AML-193 (cell line): ENCODE measurements around the gene PRKN.

ENCODE experiments used
- DNase-seq, 2 experiments: peaks; one replicate each; lab custom pipeline; 2025; lab: John Stamatoyannopoulos, UW

PRKN gene

DNA sequence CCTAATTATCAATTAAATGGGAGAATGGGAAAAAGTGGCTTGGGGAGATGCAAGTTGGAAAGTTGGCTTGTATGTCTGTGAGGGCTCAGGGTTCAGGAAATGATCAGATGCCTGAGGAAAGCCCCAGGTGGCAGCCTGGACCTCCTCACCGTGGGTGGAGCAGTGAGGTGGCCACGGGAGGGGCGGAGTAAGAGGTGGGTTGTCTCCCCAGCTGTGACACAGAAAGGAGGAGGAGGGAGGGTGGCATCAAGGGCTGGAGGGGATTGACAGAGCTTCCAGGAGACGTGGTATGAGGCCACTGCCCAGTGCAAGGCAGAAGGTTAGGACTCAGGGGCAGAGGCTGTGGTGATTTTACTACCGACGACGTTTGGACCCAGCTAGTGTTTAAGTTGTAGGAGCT, 672.2 kb downstream of the PRKN start:
- no peak for DNase-seq

DNA sequence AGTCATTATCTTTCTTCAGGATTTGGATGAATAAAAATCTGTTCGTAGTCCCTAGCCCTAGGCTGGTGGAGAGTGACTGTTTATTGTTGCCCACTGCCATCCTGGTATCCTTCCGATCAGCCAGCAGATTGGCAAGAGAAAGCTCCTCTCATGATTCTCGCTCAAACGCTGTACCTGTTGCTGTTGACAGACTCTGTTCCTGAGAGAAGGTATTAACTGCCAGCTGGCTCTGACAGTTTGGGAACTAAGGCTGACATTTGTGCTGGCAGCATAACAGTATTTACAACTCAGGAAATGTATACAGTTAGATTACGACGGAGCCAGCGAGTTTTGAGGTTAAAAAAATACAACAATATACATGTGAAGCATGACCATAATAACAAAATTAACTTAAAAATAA, 674.5 kb downstream of the PRKN start:
- no peak for DNase-seq

DNA sequence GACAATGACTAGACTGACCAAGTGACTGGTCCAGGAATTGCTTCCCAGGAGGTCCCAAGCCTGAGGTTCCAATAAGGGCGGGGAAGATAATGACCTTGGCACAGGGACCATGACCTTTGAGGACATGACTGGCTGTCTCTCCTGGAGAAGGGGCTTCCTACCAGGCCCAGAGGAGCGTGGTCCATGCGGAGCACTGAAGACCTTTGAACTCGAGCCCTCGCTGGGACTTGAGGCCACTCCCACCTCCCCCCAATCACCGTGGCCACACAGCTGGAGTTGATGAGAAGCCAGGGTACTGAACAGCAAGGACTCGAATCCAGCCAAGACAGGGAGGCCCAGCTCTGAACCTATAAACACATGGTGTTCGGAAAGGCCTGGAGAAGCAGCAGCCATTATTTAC, 677.0 kb downstream of the PRKN start:
- no peak for DNase-seq

DNA sequence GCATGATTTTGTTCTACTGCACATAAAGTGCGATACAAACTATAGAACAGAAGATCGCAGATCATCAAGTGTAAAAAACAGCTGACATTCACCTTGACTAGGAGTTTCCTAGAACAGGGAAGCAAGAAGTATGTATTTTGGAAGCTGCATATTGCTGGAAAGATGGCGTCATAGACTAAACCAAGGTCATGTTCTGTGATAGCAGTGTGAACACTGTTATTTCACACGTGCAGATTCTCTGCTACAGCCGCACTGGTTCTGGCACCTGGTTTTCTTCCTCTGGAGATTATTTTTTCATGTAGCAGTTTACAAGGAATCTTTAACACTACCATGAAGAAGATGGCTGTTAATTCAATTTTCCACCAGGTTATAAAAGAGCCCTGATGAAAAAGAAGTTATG, 681.2 kb downstream of the PRKN start:
- DNase-seq = no peak

DNA sequence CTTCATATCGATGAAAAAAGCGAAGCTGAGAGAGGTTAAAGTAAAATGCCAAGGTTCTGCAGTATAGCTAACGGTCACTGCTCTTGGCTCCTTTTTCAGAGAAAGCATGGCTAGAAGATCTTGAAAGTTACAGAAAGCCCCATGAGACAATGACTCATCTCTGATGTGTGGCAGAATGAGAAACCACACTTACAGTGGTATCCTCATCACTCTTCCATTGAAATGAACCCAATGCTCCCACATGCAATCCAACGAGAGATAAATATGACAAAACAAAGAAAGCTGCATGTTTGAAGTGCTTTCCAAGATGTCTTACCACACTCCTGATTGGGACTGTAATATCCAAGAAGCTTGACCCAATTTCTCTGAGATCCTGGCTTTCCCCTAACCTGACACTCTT, 694.9 kb downstream of the PRKN start:
- DNase-seq = no peak

DNA sequence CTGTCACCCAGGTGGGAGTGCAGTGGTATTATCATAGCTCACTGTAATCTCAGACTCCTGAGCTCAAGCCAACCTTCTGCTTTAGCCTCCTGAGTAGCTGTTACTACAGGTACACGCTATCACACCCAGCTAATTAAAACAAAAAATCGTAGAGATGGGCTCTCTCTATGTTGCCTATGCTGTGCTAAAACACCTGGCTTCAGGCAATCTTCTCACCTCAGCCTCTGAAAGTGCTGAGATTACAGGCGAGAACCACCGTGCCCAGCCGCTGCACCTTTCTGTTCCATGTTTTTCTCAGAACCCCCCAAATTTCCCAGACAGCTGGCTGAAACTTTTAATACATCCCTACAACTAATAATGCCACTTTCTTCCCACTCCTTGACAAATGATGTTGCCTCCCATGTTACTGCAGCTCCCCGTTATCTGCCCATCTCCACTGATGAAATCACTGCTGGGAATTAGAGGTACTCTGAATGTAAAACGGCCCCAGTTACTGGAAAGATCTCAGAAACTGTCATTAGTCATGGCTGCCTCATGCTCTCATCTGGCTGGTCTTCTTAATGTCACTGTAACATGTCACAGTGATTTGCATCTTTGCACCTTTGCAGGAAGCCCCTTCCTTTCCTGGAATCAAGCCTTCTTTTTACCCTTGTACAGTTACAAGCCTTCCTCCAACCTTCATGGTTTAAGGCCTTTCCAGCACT, 697.5 kb downstream of the PRKN start:
- DNase-seq = no peak

DNA sequence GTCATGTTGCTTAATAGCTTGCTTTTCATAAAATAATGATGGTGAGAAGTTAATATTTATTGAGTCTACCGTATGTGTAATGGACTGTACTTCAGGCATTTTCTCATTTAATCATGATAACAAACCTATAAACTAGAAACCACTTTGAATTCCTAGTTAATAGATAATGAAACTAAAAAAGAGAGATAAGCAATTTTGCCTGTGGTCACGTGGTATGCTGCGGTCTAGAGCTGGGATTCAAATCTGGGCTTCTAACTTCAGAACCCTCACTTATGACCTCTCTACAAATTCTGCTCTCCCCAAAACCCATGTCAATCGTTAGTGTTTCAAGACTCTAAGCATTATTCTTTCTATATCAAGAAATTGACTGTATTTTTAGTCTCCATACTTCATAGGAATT, 700.7 kb downstream of the PRKN start:
- DNase-seq = no peak

DNA sequence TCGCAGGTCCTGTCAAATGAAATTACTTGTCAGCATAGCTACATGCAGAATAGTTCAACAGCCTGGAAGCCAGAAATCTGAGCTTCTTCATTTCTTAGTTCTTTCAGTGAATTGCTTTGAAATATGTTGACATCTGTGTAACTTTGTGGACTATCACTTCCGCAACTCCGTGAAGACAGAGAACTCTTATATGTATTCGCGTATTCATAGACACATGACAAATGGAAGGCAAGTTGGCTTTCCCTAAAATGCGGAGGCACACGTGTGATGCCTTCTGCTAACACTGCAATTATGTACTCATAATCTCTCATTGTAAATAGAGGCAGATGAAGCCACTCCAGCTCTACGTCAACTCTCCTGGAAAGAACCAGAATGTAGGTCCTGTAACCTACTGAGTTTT, 701.5 kb downstream of the PRKN start:
- DNase-seq = no peak

DNA sequence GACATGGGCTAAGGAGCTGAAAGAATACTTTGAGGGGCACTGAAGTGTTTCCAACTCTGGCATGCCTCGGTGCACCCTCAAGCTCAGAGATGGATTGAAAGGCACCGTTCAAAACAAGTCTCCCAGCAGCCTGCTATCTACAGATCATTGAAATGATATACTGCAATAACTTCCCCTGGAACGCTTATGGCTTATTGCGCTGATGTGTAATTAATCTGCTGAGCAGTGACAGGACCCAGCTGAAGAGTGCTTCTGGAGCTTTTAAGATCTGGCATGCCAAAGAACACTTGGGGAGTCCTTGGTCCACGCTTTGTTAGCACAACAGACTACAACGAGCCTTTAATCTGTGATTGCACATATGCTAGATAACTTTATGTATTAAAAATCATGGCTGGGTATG, 708.2 kb downstream of the PRKN start:
- no peak for DNase-seq

DNA sequence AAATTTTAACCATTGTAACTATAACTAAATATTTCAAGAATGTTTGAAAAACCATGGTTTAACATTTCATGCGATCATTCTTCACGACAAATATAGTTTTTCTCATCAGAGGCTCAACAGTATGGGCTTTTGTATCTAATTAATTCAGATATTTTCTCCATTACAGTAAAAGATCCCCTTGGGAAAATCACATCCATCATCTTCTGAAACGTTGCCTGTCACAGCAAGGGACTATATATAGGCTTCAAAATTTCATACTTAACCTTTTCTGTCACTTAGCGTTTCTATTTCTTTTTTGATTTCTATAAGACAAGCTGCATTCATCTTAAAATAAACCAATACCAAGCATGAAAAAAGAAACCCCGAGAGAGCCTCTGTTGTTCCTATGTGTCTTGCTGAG, 710.0 kb downstream of the PRKN start:
- no peak for DNase-seq

DNA sequence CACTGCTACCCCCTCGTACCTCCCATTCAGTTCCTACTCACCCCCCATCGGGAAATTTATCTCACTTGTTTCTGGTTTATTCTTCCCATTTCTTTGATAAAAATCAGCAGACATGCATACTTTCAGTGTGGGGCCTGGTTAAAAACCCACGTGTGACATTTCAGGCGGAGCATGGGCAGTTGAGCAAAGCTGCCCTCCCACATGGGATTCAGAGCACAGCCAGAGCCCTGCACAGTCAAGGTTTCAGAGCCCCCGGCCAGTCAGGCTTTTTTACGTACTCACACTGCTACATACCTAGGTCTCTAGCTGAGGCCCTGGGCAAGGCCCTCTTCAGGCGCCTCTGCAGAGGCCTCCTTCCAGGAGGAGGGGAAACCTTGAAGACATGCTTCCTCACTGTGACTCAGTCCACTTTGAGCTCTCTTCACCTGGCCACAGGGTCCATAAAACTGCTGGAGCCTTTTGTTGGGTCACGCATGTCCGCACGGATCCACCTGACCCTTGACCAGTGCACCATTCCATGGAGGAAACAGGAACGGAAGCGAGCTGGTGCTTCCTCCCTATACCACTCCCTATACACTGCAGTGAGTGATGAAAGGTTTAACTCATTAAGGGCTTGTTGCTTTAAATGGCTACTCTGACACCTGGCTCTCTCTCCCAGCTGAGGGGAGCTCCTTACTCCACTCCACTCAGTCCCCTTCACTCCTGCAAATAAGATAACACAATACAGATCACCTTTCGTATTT, 713.3 kb downstream of the PRKN start:
- no peak for DNase-seq

DNA sequence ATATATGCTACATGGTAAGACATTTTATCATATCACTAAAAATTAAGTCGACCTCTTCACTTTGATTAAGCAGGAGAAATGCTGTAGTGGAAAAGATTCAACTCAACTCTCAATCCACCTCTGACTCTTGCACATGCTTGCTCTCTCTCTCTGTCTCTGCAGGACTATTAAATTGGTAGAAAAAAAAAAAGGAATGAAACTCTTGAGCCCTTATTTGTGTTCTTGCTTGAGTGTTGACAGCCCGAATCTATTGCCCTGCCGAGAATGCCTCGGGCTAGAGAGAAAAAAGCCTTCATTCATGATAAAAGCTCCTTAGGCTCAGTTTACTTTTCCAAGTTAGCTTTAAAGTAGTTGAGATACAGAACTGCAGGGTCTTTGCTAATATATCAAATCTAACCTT, 722.2 kb downstream of the PRKN start:
- DNase-seq = no peak

DNA sequence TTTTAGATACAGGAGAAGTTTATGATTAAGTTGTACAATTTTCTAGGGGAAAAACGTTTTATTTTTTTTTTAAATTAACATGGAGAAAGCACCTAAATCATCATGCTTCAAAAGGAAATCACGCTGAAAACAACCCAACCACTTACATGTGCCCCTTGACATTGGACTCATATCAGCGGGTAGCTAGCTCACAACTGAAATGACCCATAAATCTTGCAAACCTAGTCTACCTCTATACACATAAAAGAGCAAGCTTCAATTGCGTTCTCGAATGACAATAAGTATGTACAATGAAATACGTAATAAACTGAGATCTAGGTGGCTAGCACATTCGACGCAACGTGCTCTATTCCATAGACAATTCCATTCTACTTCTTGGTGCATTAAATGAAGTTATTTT, 730.8 kb downstream of the PRKN start:
- no peak for DNase-seq

DNA sequence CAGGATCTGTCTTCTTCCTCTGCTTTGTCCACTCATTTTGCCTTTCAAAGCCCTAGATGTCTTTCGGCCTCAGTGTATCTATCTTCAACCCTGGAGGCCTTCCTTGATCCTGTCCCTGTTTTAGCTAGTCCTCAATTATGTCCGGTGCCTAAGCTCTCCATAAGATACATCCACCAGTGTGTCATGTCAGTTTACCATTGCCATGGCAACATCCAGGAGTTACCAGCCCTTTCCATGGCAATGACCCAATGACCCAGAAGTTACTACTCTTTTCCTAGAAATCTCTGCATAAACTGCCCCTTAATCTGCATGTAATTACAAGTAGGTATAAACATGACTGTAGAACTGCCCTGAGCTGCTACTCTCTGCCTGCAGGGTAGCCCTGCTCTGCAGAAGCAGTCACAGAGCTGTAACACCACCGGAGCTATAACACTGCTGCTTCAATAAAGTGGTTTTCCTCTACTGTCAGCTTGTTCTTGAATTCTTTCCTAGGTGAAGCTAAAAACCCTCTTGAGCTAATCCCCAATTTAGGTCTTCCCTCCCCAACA, 741.6 kb downstream of the PRKN start:
- no peak for DNase-seq

DNA sequence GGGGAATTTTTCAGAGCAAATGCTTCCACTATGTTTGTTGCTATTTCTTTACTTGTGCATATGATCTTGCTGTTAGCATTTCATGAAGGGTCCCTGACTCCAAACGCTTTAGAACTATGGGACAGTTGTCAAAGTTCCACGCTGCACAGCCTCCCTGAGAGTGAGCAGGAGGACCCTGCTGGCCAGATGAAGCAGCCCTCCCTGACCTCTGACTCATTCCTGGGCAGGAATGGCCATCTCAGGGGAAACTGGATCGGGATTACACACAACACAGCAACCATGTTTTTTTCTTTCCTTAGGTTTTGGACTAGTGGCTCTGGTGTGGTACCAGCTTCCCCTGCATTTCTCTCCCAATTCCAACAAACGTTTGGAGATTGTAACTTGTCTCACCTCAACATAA, 742.9 kb downstream of the PRKN start:
- DNase-seq = no peak

DNA sequence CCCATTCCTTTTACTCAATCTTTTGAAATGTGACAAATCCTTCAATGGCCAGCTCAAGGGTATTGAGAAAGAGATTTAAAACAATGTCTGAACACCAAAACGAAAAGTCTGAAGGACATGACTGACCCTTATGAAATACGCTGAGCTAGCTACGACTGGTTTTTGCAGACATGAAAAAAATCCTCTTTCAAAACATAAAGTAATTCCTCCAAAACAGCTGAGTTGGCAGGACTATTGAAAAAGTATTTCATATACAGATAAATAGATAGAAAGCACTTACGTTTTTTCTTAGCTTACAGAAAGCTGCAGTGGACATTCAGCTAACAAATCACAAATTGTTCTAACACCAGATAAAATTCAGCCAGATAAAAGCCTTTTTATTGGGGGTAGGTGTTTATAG, 751.0 kb downstream of the PRKN start:
- DNase-seq = no peak

DNA sequence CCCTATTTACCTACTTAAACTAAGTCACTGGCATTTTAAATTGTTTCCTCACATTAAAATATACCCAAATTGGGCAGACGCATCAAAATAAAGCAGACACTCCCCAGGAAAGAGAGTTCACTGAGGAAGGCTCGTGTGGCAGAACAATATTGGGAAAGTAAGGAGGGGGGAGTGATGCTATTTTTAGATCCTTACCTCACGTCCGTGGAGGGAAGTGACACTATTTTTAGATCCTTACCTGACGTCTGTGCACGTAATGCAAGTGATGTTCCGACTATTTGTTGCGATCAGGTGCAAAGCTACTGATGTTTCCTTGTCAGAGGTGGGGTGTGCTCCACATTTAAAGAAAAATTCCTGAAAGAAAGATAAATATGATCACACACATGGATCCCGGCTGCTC, 754.5 kb downstream of the PRKN start:
- DNase-seq = no peak

DNA sequence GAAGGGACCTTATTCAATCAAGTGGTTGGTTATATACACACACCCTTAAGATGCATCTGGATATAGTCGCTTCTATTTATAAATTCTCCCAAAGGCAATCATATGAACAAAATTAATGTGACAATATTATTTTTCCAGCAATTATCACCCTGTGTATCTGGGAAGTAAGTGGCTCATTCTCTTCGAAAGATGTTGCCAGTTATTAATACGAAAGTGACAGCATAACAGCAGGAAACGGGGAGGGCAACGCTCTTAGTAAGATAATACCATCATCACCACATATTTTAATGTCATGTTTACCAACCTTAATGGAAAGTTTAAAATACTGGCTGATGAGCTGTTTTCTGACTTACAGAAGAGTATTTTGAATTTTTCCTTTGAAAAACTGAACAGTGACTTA, 756.5 kb downstream of the PRKN start:
- no peak for DNase-seq

DNA sequence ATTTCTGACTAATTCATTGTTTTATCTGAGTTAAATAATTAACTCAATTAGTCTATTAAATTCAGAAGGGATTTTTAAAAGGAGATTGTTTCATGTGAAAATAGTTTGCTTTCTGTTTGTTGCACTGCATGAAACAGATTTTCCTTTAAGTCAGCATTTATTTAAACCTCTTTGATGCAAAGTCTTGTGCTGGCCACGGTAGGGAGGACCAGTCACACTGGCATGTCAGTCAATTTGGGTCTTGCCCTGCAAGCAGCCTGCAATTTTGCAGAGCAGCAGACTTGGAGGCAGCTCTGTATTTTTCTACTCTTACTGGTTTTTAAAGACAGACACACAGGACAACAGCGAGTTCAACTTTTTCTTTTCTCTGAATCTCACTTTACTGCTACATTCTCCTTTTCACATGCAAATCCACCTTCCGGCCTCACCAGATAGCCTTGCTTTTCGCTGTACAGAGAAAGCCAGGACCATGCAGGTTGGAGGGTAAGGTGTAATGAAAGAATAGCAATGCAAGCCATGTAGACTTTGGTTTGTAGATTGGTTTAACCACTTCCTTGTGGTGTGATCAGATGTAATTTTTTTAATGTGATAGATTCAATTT, 763.8 kb downstream of the PRKN start:
- no peak for DNase-seq

DNA sequence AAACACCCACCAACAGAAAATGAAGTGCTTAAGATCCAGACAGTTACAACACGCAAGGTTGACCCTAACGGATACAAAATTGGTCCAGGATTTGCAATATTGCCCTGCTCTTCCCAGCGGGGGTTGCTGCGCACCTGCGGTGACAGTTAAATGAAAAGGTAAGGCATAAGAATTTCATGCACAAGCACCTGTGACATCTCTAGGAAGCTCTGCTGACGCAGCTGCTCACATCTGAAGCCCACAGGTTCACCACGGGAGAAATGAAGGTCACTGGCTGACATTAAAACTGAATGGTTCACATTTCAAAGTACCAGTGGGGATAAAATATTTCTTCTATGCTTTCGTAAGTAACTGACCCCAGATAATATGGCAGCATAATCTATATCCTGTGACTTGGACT, 764.4 kb downstream of the PRKN start:
- no peak for DNase-seq

DNA sequence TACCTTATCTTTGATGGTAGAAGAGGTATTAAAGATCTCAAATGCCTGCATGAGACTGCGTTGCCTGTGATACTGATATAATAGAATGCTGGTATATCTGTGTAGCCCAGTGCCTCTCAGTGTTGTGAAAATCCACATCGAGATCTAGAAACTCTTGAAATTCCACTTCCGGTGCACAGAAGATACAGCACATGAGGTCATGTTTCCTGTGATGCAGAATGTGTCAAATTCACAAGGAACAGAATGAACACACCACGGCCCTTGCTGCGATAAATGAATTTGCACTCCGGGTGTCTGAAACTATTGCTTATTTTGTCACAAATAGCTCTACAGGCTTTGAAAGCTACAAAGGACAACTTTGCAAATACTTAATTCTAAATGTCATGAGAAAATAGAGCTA, 765.8 kb downstream of the PRKN start:
- DNase-seq = no peak

DNA sequence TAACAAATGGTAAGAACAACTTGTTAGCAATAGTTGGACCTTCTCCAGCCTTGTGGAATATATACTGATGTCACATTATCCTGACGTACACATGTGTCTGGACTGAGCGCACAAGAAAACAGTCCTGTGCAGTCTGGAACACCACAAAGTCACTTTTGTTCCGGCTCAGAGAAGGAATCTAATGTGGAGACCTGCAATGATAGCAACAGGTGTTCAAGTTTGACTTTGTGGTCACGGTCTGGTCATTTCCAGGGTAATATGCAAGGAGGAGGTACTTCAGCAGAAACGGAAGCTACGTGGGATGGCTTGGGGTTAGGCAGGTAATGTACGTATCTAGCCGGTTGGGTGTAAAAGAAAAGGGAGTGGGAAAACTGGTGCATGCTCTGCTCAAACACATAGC, 766.5 kb downstream of the PRKN start:
- DNase-seq = no peak

DNA sequence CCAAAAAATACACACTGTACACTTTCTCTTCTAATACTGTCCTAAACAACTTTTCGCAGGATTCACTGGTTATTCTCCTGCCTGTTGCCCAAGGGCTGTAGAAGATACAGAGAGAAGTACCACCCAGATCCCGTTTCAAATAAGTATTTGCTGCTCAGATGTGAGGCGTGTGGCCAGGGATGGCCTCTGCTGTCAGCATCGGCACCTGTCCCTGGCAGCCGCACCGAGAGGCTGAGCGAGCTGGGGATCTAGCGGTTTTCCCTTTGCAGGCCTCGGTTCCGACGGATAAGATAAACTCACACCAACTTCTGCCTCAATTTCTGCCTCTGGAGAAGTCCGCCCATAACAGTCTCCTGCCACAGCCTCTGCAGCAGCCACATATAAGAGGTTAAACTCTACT, 768.5 kb downstream of the PRKN start:
- DNase-seq = no peak
